ENCODE measurements around the gene AMBRA1. TPM values are rescaled to one million over a fixed set of nuclear protein-coding genes. Genes with fewer than 3 reads are reported as not detected.

Gene AMBRA1, protein sequence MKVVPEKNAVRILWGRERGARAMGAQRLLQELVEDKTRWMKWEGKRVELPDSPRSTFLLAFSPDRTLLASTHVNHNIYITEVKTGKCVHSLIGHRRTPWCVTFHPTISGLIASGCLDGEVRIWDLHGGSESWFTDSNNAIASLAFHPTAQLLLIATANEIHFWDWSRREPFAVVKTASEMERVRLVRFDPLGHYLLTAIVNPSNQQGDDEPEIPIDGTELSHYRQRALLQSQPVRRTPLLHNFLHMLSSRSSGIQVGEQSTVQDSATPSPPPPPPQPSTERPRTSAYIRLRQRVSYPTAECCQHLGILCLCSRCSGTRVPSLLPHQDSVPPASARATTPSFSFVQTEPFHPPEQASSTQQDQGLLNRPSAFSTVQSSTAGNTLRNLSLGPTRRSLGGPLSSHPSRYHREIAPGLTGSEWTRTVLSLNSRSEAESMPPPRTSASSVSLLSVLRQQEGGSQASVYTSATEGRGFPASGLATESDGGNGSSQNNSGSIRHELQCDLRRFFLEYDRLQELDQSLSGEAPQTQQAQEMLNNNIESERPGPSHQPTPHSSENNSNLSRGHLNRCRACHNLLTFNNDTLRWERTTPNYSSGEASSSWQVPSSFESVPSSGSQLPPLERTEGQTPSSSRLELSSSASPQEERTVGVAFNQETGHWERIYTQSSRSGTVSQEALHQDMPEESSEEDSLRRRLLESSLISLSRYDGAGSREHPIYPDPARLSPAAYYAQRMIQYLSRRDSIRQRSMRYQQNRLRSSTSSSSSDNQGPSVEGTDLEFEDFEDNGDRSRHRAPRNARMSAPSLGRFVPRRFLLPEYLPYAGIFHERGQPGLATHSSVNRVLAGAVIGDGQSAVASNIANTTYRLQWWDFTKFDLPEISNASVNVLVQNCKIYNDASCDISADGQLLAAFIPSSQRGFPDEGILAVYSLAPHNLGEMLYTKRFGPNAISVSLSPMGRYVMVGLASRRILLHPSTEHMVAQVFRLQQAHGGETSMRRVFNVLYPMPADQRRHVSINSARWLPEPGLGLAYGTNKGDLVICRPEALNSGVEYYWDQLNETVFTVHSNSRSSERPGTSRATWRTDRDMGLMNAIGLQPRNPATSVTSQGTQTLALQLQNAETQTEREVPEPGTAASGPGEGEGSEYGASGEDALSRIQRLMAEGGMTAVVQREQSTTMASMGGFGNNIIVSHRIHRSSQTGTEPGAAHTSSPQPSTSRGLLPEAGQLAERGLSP (N-terminal part only)
- 0.36 and 2.7 TPM in 2 replicates for polyA plus RNA-seq

GRCh38 chr11:46593550-46594373 lies at the start of gene AMBRA1:
AMBRA1 (minus strand) TSS chr11:46594023; CDS start chr11:46548380, 45,643 bp downstream.

DNA sequence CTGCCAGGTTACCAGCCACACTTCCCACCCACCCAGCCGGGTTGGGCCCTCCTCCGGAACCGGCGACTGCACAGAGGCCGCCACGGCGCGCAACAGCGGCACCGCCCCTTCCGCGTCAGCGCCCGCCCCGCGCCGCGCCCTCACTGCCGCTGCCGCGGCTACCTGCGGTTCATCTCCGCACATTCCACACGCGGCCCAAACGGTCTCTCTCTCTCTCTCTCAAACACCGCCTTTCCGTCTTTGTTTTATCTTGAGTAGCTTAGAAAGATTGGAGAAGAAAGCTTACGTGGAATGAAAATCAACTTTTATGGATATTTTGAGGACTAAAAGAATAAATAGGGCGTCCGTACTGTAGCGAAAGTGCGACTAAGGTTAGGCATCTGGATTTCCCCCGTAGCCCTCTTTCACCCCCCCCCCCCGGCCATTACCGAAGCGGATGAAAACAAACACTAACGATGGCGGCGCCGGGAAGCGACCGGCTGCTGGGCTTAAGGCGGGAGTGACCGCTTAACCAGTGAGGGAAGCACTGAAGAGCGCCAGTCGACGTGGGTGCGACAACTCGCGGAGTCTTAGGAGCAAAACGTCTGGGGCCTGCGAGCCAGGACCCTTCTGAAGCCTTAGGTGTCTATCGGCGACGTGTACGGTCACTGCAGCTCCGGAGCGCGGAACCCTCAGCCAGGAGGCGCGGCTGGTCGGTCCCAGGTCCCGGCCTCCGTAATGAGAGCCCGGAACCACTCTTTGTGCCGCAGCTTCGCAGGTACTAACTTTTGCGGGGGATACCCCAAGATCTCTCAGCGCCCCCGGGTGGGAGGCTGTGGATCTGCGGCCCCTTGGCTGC lies 23.5 kb upstream of the AMBRA1 start, which contains the start of the genes ATG13 and HARBI1:
TSS of gene ATG13 (plus strand) at position 420 of the 838 bp plus-strand sequence. CDS start 26,739 bp downstream, outside the sequence.
TSS of gene HARBI1 (minus strand) at position 94 of the 838 bp plus-strand sequence. CDS start 990 bp downstream, outside the sequence.

GRCh38 chr11:46391578-46392420 lies 202.0 kb downstream of the AMBRA1 start, which contains the start of gene CHRM4:
CHRM4 (minus strand) TSS chr11:46391776; CDS start chr11:46386557, 5,219 bp downstream.

GRCh38 chr11:46381048-46381818 lies 212.6 kb downstream of the AMBRA1 start, which contains the start of gene MDK:
MDK (plus strand) TSS chr11:46381669; CDS start chr11:46382058, 389 bp downstream.

DNA sequence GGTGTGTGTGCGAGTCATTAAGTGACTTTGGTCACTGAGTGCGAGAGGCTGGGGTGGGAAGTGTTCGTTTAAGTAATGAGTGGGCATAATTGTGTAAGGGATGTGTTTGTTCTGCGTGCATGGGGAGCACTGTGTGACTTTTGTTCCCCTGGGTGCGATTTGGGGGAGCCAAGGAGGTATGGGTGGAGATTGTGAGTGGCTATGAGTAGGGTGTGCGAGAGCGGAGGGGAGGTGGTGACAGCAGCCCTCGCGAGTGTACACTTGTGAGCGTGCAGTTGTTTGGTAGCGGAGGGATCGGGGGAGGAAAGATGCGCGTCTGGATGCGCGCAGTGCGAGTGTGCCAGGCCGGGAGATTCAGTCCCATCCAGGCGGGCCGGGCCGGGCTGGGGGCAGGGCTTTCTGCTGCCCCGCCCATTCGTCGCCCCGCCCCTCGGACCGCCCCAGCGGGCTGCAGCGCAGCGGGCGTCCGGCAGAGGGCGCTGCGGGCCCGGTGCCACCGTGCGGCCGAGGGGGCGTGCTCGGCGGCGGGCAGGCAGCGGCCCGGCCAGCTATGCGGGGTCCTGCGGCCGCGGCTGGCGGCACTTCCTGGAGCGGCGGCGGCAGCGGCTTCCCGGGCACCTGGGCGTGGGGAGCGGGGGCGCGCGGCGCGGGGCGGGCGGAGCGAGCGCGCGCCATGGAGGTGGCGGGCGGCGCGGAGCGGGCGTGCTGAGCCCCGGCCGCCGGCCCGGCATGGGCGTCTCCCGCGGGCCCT lies 246.8 kb downstream of the AMBRA1 start, which contains the start of gene DGKZ:
TSS of gene DGKZ (plus strand) at position 578 of the 751 bp plus-strand sequence. CDS start 197 bp downstream, outside the sequence.

Other genes starting within 250 kb of the AMBRA1 start
- 13.5 and 14.5 TPM in 2 replicates for gene DGKZ, start 246.6 kb downstream of the AMBRA1 start, polyA plus RNA-seq
- gene MDK, start 212.4 kb downstream of the AMBRA1 start, polyA plus RNA-seq = 27.1 and 35.2 TPM in 2 replicates
- gene CHRM4, start 202.2 kb downstream of the AMBRA1 start, polyA plus RNA-seq = not detected in 2 replicates
- gene HARBI1, start 23.2 kb upstream of the AMBRA1 start, polyA plus RNA-seq = 3.7 and 5.1 TPM in 2 replicates
- 11.0 and 19.9 TPM in 2 replicates for gene ATG13, start 23.5 kb upstream of the AMBRA1 start, polyA plus RNA-seq
- 4.1 and 7.6 TPM in 2 replicates for gene ARHGAP1, start 106.6 kb upstream of the AMBRA1 start, polyA plus RNA-seq
- gene ZNF408, start 107.0 kb upstream of the AMBRA1 start, polyA plus RNA-seq = 0.22 and 1.1 TPM in 2 replicates
- gene F2, start 125.2 kb upstream of the AMBRA1 start, polyA plus RNA-seq = not detected in 2 replicates

Data from Purkinje cell (primary cell).